OCI-LY7 (cell line): ENCODE results near the gene SORCS3.

Experiments
- EZH2phosphoT487 ChIP-seq: fragments of 200-600 bp; sonication (generic); IDR thresholded peaks from 2 replicates; pipeline ENCODE4 v1.6.1; 2018; ENCODE audit warnings: low read depth, borderline replicate concordance, mild to moderate bottlenecking, mixed run types, antibody characterized with exemption, low read length, moderate library complexity, mixed read lengths
- TF ChIP-seq, protein P1 (sequence below): fragments of 200-600 bp; sonication (generic); conservative IDR thresholded peaks from 2 replicates; pipeline ENCODE4 v1.5.1; 2014; ENCODE audit warnings: mild to moderate bottlenecking, antibody characterized with exemption, low read length, moderate library complexity, mixed read lengths

DNA sequence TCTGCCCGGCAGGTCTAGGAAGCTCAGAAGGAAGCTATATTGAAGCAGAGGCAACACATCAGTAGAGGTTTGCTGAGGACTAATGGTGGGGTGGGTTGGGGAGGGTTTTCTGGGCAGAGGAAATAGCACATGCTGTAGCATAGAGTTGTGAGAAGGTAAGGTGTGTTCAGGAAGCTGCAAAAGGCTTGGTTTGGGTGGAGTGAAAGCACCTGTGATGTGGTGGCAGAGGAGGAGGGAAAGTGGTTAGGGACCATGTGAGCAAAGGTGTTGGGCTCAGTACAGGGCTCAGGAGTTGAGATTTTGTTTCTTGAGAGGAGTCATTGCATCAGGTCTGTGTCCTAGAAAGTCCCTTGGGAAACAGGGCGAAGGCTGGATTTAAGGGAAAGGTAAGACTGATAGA lies 294.6 kb downstream of the SORCS3 start:
- TF ChIP-seq, protein P1, sequence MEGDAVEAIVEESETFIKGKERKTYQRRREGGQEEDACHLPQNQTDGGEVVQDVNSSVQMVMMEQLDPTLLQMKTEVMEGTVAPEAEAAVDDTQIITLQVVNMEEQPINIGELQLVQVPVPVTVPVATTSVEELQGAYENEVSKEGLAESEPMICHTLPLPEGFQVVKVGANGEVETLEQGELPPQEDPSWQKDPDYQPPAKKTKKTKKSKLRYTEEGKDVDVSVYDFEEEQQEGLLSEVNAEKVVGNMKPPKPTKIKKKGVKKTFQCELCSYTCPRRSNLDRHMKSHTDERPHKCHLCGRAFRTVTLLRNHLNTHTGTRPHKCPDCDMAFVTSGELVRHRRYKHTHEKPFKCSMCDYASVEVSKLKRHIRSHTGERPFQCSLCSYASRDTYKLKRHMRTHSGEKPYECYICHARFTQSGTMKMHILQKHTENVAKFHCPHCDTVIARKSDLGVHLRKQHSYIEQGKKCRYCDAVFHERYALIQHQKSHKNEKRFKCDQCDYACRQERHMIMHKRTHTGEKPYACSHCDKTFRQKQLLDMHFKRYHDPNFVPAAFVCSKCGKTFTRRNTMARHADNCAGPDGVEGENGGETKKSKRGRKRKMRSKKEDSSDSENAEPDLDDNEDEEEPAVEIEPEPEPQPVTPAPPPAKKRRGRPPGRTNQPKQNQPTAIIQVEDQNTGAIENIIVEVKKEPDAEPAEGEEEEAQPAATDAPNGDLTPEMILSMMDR, result no peak
- TF ChIP-seq EZH2phosphoT487, result no peak
